GM18867 (cell line): ENCODE results near the gene SELL.
"Not testable (repeated sequence)": the region's sequence is repeated elsewhere in the genome, so short reads cannot be mapped to it uniquely, and the experiment has no call there.

ENCODE experiments used
- ATAC-seq: cut with Tn5 transposase; IDR thresholded peaks from one replicate; pipeline ENCODE4 v1.9.1; 2021; ENCODE audit warnings: mild to moderate bottlenecking, moderate library complexity; ENCODE audit not compliant: unreplicated experiment

SELL gene

DNA sequence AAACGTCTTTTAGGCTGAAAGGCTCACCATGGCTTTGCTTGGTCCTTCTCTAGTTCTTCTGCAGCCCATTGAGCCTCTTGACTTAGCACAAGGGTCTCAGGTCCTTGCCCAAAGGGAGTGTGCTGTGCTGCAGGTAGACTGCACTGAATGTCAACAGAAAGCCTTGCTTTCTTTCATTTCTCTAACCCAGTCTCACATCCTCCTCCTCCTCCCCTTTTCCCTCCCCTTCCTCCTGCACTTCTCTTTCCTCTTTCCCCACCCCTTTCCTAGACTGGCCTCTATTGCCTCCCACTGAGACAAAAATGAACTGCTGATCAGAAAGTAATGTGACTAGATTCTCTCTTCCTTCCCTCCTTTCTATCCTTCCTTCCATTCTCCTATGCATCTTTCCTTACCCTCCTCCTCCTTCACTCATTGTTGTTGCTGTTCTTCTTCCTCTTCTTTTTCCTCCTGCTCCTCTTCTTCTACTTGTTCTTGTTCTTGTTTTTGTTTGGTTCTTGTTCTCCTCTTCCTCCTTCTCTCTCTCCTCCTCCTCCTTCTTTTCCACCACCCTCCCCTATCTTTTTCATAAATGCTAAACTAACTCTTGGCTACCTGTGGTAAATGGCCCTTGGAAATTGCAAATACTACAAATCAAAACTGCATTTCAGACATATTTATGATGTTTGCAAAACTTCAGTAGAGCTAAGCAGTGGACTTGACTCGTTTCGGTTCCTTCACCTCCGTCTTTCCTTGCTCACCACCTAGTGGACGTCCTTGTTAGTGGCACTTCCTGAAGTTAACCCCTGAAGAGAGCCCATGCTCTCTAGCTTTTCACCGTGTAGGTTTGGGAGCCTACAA, at the start of gene SELL:
Gene SELL, minus strand, starts transcription at position 152 of the 840 bp plus-strand sequence. Its CDS starts 122 bp downstream, at position 30.
- peak; percentile 85 for ATAC-seq

DNA sequence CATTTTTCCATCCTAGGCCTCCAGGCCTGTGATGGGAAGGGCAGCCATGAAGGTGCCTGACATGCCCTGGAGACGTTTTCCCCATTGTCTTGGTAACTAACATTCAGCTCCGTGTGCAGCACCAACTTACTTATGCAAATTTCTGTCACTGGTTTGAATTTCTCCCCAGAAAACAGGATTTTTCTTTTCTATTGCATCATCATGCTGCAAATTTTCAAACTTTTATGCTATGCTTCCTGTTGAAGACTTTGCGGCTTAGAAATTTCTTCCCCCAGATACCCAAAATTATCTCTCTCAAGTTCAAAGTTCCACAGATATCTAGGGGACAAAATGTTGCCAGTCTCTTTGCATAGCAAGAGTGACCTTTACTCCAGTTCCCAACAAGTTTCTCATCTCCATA, 47.6 kb upstream of the SELL start:
- ATAC-seq = no peak

- ATAC-seq = no peak
Observed at GRCh38 chr1:169753549-169753948, 42.1 kb upstream of the SELL start.

- no peak for ATAC-seq
Observed at GRCh38 chr1:169750041-169750440, 38.6 kb upstream of the SELL start.

DNA sequence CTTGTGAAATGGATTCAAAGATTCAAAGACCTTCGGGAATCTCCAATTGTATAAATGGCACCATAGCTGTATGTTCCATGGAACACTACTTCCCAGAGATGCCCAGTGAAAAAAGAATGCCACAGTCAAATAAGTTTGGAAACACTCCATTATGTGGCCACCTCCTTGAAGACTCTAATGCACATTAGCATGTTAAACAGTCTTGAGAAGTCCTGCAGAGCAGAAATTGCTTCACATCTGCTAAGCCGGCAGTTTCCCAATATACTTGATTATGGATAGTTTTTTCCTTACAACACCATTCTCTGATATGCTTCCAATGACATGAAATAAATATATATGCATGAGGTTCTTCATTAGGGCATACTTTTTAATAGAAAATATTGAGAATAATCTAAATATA, 35.1 kb upstream of the SELL start:
- ATAC-seq = no peak

- ATAC-seq = no peak
Observed at GRCh38 chr1:169745015-169745861, 33.8 kb upstream of the SELL start.

GRCh38 chr1:169741666-169742394, 30.4 kb upstream of the SELL start:
- no peak for ATAC-seq

DNA sequence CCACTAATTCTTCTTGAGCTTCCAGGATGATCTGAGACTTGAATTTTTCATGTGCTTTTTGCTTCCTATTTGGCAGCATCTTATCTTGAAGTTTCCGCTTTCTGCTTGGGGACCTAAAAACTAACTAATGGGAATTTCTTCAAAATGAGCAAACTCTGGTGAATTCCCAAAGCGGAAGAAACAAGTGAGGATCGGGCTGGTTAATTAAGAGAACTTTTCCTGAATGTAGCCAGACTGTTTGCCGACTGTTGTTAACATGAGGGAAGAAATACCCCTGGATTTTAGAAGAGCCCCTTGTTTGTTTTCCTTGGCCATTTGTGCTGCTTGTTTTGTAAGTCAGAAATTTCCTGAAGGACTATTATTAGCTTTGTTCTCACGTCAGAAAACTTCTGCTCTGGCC, 28.6 kb upstream of the SELL start:
- ATAC-seq = no peak

GRCh38 chr1:169733924-169734323, 22.5 kb upstream of the SELL start, which contains the start of gene SELE:
Gene SELE (minus strand): TSS chr1:169734079. CDS start chr1:169733612, 467 bp downstream.
- ATAC-seq = no peak

GRCh38 chr1:169731446-169731845, 20.0 kb upstream of the SELL start:
- ATAC-seq = no peak

GRCh38 chr1:169729991-169730390, 18.6 kb upstream of the SELL start:
- no peak for ATAC-seq

DNA sequence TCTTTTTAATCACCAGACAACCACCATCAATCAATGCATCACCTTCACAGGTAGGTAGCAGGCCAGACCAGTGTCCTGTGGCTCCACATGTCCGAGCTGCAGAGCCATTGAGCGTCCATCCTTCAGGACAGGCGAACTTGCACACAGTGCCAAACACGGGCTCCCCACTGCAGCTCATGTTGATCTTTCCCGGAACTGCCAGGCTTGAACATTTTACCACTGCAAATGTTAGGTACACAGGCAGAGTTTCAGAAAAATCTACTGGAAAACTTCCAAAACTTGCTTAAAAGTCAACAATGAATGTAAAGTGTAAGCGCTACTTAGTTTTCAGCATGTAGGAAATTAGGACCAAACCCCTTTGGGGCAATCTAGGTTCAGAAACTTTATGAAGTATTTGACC, 15.9 kb upstream of the SELL start:
- ATAC-seq = no peak

DNA sequence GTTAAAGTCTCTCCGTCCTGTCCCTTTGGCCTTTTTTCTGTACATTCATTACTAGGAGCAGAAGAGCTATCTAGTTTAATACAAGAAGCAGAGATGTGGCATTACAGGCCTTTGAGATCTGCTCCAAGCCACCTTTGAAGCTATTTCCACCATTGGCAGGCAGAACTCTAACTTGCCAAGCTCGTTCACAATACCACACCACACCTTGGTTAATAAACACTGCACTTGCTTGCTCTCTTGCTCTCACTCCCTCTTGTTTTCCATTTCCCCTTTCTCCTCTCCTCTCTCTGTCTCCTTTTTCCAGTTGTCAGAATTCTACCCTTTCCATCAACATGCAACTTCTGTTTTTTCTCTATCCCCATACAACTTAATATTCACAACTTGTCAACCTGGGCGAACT, 15.4 kb upstream of the SELL start:
- no peak for ATAC-seq

- no peak for ATAC-seq
Observed at GRCh38 chr1:169725930-169726329, 14.5 kb upstream of the SELL start.

- no peak for ATAC-seq
Observed at GRCh38 chr1:169724168-169724567, 12.7 kb upstream of the SELL start.

DNA sequence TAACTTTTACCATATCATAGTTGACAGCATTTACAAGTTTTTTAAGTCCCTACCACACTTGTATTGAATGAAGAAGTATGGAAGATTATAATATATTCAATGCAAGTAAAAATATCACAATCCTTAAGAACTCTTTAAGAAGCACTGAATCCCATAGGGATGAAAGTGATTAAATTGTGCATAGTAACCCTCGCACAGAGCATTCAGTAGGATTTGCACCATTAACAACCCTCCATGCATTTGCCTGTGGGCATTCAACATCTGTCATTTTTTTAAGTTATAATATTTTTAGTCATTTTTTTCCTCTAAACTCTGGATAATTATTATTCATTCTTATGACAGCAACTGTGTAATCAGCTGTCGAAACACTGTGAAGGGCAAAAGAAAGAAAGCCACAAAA, 12.3 kb upstream of the SELL start:
- ATAC-seq = no peak

GRCh38 chr1:169722779-169723178, 11.4 kb upstream of the SELL start:
- no peak for ATAC-seq

DNA sequence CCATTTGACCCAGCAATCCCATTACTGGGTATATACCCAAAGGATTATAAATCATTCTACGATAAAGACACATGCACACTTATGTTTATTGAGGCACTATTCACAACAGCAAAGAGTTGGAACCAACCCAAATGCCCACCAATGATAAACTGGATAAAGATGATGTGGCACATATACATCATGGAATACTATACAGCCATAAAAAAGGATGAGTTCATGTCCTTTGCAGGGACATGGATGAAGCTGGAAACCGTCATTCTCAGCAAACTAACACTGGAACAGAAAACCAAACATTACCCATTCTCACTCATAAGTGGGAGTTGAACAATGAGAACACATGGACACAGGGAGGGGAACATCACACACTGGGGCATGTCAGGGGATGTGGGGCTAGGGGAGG, 3.7 kb upstream of the SELL start:
- ATAC-seq = not testable (repeated sequence)

GRCh38 chr1:169713090-169713489, 1.7 kb upstream of the SELL start:
- not testable (repeated sequence) for ATAC-seq

DNA sequence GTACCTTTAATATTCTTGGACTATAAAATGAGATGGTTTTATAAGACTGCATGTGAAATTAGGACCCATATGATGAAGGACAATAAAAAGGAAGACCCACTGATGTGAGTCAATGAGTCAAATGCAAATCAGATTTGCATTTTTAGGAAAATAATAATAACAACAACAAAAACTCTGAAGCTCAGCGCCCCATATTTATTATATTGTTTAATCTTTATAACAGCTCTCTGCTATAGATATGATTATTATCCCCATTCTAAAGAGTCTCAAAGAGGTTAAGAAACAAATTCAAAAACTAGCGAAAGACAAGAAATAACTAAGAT, 850 bp upstream of the SELL start:
- ATAC-seq = no peak

DNA sequence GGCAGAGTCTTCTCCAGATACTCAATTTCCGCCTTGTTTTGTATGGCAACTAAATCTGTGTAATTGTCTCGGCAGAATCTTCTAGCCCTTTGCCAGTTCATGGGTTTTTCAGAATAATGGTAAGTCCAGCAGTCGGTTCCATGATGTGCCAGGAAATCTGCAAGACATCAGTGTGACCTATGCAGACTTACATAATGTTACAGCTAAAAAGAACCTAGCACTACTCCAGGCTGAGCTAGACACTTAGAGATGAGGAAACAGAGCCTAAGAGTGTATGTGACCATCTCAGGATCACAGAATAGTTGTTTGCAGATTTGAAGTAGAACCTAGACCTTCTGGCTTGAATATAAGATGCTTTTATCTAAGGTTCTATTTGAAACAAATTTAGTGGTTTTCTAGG, 2.8 kb downstream of the SELL start:
- no peak for ATAC-seq
